ENCODE data around the gene C1QTNF12.

DNA sequence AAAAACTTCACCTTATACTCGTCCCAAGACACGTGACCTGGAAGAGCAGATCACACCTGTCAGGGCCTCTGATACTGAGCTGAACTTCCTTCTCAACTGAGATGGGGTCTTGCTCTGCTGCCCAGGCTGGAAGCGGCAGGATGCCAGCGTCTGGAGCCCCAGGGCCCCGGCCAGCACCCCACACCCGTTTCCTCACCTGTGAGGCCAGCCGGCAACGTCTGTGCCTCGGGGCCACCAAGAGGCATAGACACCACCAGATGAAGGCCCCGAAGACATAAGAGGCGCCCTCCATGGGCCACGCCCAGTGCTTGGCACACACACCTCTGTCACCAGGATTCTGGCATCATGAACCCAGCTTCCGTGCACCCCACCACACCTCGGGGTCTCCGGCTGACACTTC lies 23.2 kb downstream of the C1QTNF12 start:
- TF ChIP-seq, protein P1, sequence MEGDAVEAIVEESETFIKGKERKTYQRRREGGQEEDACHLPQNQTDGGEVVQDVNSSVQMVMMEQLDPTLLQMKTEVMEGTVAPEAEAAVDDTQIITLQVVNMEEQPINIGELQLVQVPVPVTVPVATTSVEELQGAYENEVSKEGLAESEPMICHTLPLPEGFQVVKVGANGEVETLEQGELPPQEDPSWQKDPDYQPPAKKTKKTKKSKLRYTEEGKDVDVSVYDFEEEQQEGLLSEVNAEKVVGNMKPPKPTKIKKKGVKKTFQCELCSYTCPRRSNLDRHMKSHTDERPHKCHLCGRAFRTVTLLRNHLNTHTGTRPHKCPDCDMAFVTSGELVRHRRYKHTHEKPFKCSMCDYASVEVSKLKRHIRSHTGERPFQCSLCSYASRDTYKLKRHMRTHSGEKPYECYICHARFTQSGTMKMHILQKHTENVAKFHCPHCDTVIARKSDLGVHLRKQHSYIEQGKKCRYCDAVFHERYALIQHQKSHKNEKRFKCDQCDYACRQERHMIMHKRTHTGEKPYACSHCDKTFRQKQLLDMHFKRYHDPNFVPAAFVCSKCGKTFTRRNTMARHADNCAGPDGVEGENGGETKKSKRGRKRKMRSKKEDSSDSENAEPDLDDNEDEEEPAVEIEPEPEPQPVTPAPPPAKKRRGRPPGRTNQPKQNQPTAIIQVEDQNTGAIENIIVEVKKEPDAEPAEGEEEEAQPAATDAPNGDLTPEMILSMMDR (IDR thresholded peaks at IDR 0.05), result no peak
- no peak for TF ChIP-seq POLR2A (IDR thresholded peaks at IDR 0.05)
